Heart left ventricle (tissue), 13 donors: ENCODE results near the gene SEZ6L2.

Experiments used
- CTCF ChIP-seq, 12 donors: fragments of 200-600 bp; sonication (generic) in 4 of 12; IDR thresholded peaks; one replicate each; pipeline versions ENCODE4 v1.5.0 to v1.8.0; 2018 to 2022; ENCODE audit warnings: antibody characterized with exemption in 12 of 12, mild to moderate bottlenecking in 5 of 12
- POLR2A ChIP-seq, 2 donors: fragments of 450-650 bp; IDR thresholded peaks; one replicate each; pipeline ENCODE4 v1.6.1; 2017; ENCODE audit warnings: antibody characterized with exemption in 2 of 2, mild to moderate bottlenecking in 2 of 2, moderate library complexity in 2 of 2
- donor health status: ischemic (EF 13 %, LVEDD 7.1; RV severe dilation, severe dysfunction).
- donor health status: DM: no; HTN: yes; CAD: no.
- donor health status: DM: no; HTN: no; CAD: no.
- donor health status: ischemic (EF 25% LVEDD 6.9; RV normal size, moderate dysfunction).
- donor health status: ischemic (EF 25% LVEDD 5.7; RV mildly dilated, moderate dysfunction).
- donor health status: ischemic (EF 35%, LVEDD 5.7; RV mildly dilated, moderate dysfunction).
- donor health status: nonischemic (EF 11% LVEDD 7.7; RV severe dilation, severe dysfunction).
- donor health status: DM: yes; HTN: yes; CAD: no.
- donor health status: PGD.
- donor health status: ischemic (EF 29% LVEDD 5.4; RV normal size, mild dysfunction).
- donor health status: nonischemic (EF 23%, LVEDD 6.1; RV moderate dilation, normal function).

GRCh38 chr16:29858974-29859373 lies 40.4 kb downstream of the SEZ6L2 start:
- TF ChIP-seq CTCF (IDR thresholded peaks at IDR 0.05), result no peak
- no peak for TF ChIP-seq POLR2A (IDR thresholded peaks at IDR 0.05)
